Measurements from ENCODE around the gene PDAP1.

DNA sequence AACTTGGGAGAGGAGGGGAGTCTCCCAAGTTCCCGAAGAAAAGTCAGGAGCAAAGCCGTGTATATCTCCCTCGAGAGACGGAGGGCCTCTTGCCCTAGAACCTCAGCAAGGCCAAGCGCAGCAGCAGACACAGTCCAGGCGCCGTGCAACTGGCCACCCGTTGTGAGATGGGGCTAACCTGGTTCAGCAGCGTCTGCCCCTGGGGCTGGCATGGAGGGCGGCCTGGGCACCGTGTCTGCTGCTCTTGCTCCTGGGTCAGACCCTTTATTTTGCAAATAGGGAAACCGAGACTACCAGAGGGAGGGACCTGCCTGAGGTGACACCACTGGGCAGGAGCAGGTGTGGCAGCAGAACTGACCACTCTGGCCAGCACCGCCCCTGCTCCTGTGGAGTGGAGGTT lies 44.1 kb upstream of the PDAP1 start:
- TF ChIP-seq EZH2 (IDR thresholded peaks at IDR 0.05; ENCODE audit: insufficient read depth, poor library complexity, severe bottlenecking) = no peak
- TF ChIP-seq EZH2phosphoT487 (IDR thresholded peaks at IDR 0.05; ENCODE audit: insufficient read depth, low read depth) = no peak

Measured in GM23248 (cell line).